ENCODE results near the gene SLC39A11.
"Not testable (repeated sequence)": the region's sequence is repeated elsewhere in the genome, so short reads cannot be mapped to it uniquely, and the experiment has no call there.

The SLC39A11 gene

DNA sequence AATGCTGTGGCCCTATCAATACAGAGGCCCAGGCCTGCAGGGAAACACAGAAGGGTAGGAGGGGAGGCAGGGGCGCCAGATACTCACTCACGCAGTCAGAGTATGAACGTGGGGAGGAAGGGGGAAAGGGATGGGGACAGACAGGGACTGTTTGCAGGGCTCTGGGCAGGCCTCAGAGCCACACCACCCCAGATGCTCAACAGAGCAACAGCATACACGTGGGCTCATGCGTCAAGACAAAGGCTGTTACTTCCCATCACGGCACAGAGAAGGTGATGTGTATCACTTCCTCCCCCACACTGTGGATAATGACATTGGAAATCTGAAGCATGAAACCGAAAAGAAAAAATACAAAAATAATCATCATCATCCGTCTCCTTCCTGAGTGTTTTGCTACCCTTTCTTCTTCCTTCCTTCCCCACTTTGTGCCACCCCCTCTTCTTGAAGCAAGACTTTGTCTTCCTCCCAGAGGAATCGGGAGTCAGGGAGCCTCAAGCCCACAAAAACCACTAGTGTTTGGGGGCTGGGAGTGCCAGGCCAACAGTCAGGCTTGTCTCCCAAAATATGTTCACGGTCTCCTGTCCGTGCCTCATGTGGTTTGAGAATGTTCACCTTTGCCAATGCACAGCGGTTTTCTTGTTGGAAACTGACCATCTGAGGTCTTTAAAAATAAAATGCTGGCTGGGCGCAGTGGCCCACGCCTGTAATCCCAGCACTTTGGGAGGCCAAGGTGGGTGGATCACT, 20.1 kb downstream of the SLC39A11 start:
- DNase-seq (ENCODE audit: low read depth, low spot score) = no peak

DNA sequence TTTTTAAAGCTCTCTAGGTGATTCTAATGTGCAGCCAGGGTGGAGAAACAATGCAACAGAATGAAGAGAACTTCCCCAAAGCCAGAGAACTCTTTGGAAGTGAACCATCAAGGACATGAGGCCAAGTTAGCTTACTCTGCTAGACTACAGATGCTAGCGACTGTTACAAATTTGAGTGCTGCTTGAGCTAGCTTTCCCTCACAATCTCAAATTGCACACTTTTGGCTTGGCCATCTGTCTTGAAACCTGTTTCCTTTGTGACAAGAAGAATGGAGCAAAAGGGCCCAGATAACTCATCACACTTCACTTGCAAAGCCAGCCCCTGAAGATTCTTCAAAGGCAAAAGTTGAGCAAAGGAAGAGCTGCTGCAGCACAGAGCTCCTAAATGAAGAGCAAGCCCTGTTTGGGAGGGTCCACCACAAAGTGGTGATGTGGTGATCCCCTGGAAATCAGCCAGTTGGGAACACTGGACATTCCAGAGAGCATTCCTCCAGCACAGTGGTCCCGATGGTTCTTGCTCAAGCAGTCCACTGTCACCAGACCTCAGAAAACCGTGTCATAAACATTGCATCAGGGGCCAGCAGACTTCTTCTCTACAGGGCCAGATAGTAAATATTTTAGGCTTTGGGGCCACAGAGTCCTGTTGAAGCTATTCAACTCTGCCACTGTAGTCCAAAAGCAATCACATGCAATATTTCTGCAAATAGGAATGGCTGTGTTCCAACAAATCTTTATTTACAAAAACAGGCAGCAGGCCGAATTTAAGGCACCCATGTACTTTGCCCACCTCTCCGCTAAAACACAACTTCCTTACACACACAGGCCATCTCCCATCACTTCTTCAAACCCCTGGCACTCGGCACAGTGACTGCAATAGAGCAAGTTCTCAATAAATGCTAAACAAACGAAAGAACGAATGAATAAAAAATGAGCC, 21.2 kb downstream of the SLC39A11 start:
- DNase-seq (ENCODE audit: low read depth, low spot score) = no peak

DNA sequence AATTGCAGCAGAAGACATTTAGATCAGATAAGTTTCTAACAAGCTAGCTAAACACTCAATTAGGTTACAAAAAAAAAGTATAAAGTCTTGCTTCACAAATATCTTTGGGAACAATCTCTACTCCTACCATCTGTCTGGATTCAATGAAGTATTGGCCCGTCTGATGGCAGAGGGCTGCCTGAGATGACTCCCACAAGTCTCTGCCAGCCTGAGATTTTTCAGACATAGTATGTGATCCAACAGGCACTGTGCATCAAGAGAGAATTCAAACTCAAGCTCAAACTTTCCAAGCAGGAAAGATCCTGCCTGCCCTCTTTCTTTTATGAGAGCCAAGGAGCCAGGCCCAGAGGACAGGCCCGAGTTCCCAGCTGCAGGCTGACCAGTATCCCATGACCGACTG, 22.6 kb downstream of the SLC39A11 start:
- DNase-seq (ENCODE audit: low read depth, low spot score) = no peak

DNA sequence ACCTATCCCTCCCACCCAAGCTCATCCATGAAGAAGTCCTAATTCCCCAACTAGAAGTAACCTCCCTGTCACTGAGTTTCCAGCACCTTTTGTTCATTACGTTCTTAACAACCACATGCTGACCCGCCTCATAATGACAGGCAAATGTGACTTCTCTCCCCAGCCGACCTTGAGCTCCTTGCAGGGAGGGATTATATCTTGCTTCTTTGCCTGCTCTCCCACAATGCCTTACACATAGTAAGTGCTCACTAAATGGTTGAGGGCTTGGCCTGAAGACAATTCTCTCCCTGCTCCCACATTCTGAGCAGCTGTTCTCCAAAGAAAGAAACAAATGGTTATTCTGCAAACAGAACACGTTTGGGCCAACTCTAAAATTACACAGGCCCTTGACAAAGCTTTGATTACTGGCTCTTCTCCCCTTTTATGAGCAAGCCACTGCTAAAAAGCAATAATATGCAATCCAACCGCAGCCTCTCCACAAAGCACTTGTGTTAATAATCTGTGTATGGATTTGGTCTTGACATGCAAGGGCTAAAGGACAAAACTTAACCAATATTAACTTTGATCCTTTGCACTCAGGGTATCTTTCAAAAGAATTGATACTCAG, 23.2 kb downstream of the SLC39A11 start:
- DNase-seq (ENCODE audit: low read depth, low spot score) = no peak

DNA sequence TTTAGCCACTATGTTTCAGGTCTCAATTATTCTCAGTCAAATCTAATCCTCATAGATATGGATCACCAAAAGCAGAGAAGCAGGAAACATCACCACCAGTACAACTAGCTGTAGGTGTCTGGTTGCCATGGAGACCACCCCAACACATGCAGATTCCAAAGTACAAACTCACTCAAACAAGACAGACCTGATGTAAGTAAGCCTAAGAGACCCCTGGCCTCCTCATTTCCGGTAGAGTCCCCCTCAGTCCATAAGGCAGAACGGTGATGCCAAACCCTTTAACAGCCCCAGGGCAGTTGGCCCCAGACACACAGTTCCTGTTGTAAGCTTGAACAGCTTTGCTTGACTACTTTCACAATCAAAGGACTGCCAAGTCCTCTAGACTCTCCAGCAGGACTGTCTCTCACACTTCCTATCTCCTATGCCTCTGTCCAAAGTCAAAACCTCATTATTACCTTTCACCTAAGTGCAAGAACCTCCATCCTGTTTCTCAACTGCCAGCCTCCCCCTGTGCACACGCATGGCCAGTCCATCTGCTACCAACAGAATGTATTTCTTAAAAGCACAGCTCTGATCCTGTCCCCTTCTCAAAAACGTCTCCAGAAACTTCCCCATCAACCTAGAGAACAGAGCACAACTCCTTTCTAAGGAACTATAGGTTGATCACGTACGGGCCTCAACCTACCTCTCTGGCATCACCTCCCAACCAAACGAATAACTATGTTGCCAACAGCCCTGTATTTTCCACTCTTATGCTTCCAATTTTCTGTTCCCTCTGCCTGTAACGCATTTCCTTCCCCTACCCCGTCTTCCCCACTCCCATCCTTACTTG, 23.9 kb downstream of the SLC39A11 start:
- no peak for DNase-seq (ENCODE audit: low read depth, low spot score)

DNA sequence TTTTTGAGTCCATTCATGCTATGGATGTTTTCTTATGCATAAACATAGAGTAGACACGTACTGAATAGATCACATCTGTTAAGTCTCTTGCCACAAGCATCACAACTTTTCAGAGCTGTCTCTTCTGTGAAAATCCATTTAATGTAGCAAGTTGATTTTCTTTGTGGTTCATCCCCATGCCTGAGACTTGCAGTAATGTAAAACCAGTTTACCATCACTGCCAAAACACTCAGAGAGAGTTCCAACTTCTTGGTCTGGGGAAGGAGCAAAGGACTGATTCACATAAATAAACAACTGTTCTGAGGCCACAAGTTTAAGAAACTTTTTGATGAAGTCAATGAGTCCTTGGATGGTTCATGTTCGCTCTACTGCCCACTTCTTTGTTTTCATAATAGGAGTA, 24.8 kb downstream of the SLC39A11 start:
- not testable (repeated sequence) for DNase-seq (ENCODE audit: low read depth, low spot score)

DNA sequence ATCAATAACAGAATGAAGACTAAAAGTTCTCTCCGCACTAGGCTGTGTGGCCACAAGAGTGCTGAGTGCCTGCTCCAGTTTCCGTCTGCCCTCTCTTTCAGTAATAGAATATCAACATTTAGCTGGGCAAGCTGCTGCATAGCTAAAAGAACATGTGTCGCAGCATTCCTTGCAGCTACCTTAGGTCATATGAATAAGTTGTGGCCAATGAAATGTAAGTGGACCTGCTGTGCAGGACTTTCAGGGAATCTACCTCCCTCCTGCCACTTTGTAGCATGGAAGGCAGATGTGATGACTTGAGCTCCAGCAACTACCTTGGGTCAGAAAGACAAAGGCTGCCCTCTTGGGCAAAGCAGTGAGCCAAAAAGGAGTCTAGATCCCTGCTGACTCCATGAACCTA, 25.4 kb downstream of the SLC39A11 start:
- no peak for DNase-seq (ENCODE audit: low read depth, low spot score)

DNA sequence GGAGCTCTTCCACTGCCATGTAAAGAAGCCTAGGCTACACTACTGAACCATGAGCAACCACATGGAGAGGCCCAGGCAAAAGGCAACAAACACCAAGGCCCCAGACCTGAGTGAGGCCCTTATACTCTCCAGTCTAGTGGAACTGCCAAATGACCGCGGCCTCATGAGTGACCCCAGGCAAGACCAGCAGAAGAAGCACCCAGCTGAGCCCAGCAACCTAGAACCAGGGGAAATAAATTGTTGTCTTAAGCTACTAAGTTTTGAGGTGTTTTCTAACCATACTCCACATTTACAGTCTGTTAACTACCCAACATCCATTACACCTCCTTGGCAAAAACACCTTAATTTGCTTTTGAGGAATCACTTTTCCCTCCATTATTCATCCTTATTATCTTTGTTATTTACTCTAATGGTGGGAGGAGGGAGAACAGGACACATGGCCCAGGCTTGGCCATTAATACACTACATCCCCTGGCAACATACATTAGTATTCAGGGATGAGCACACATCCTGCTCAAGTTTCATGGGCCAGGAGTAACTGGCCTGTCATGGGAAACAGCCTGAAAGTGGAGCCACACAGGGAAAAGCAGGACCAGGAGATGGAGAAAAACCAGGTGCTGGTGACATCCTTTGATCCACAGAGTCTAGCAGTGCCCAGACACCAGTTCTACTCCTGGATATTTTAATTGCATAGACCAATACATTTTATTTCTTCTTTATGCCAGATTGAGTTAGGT, 26.2 kb downstream of the SLC39A11 start:
- no peak for DNase-seq (ENCODE audit: low read depth, low spot score)

DNA sequence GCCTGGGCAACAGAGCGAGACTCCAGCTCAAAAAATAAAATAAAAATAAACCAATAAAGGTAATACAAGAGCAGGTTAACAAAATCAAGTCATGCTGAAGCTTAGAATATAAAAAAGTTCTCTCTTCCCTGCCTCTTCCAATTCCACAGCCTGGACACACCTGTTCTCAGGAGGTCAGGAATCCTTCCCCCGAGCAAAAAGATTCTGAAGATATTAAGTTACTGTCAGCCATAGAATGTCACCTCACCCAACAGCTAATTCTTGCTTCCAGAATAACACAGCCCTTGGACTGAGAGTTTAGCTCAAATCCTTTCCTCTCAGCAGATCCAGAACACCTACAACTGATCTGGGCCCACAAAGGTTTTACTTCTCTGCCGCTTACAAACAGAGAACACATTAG, 27.1 kb downstream of the SLC39A11 start:
- DNase-seq (ENCODE audit: low read depth, low spot score) = no peak

DNA sequence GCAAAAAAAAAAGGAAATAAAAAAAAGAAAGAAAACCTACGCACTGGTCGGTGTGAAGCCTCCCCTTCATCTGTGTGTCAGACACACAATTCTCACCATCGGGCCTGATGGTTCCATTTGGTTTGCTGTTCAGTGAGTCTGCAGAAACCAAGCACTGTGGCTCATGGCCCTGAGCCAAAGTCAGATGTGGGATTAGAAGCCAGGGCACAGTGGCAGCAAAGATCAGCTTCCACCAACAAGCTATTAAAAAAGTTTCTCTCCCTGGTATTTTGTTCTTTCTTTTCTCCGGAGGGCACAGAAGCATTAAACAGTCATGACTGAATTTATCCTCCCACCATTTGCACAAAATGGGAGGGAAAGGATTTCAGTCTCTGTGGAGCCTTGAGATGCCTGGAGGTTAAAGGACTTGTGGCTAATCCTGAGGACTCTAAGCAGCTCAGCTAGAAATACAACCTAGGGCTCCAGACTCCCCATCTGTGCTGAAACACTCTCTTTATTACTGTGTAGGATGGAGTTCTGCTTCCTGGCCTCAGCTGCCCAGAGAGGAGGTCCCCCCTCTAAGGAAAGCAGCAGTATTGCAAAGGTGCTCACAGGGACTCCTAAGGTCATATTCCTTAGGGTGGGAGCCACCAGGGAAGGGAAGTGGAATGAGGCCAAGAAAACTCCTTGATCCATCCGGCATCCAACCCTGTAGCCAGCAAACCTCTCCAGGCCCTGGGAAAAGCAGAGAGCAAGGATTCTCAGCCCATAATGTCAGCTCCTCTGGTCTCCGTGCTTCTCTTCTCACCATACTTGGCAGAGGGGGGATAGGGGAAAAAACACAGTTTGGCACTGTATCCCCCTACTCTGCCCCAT, 28.2 kb downstream of the SLC39A11 start:
- no peak for DNase-seq (ENCODE audit: low read depth, low spot score)

DNA sequence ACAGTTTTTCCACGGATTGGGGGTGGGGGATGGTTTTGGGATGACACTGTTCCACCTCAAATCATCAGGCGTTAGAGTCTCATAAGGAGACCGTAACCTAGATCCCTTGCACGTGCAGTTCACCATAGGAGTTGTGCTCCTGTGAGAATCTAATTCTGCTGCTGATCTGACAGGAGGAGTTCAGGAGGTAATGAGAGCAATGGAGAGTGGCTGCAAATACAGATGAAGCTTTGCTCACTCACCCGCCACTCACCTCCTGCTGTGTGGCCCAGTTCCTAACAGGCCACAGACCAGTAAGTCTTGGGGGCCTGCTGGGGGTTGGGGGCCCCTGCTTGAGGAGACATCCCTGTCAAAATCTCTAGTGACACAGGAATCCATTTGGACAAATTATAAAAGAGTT, 29.8 kb downstream of the SLC39A11 start:
- DNase-seq (ENCODE audit: low read depth, low spot score) = no peak

DNA sequence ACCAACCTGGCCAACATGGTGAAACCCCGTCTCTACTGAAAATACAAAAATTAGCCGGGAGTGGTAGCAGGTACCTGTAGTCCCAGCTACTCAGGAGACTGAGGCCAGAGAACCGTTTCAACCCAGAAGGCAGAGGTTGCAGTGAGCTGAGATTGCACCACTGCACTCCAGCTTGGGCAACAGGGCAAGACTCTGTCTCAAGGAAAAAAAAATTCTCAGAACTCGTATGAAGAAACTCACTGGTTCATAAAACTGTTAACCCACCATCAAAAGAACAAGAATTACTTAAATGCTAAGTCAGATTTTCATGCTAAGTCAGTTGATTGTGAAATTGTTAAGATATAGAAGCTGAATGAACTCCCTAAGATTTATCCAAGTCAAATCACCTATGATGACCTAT, 31.3 kb downstream of the SLC39A11 start:
- no peak for DNase-seq (ENCODE audit: low read depth, low spot score)

DNA sequence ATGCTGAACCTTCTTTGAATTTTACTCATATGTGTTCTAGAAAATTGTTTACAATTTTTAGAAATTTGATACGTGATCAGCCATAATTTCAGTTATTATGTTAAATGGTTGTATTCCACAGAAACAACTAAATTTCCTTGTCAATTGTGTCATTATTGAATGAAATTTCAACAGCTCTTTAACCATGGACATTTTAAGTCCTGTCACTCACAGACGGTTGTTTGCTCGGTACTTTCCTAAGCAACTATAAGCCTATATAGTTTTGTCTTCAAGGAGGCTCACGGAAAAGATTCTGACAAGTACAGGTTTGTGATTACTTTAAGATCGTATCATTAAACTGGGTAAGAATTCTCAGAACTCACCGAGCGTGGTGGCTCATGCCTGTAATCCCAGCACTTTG, 31.8 kb downstream of the SLC39A11 start:
- no peak for DNase-seq (ENCODE audit: low read depth, low spot score)

DNA sequence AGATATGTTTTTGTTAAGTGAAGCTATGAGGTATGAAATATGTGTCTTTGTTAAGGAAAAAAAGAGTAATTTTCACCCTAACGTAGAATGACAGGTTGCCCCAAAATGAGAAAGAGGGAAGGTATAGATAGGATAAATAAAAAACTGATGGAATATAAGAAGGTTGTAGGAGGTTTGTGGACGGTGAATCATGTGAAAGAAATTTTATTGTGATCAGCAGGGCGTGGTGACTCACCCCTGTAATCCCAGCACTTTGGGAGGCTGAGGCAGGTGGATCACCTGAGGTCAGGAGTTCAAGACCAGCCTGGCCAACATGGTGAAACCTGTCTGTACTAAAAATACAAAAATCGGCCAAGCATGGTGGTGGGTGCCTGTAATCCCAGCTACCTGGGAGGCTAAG, 32.8 kb downstream of the SLC39A11 start:
- DNase-seq (ENCODE audit: low read depth, low spot score) = not testable (repeated sequence)

DNA sequence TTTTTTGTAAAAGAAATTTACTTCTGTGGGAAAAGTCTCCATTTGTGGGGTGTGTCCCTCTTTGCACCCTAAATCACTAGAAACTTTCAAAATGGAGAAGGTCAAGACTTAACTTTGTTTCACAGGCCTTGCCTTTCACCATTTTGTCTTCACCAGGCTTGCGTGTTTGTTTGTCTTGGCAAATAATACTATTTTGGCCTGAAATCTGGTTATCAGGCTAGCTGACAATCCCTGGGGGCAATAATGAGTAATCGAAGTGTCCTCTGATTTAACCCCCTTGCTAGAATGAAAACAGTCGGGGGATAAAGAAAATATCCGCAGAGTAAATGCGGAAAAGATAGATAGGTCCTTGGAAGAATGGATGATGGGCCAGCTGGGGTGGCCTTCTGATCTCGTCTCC, 34.5 kb downstream of the SLC39A11 start:
- no peak for DNase-seq (ENCODE audit: low read depth, low spot score)

DNA sequence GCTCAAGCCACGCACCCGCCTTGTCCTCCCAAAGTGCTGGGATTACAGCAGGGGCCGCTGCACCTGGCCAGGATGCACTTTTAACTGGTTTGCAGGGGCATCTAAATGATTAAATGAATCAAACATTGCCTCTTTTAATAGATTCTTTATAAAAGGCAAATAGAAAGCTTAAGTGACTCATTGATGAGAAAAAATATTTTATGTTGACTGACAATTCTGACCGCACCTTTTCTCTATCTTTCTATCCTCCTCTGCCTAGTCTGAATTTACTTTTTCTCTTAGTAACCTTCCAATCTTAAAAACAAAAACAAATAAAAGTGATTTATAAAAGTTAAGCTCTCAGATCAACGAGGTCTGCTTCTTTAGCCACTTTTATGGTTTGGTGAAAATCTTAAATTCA, 35.3 kb downstream of the SLC39A11 start:
- no peak for DNase-seq (ENCODE audit: low read depth, low spot score)

DNA sequence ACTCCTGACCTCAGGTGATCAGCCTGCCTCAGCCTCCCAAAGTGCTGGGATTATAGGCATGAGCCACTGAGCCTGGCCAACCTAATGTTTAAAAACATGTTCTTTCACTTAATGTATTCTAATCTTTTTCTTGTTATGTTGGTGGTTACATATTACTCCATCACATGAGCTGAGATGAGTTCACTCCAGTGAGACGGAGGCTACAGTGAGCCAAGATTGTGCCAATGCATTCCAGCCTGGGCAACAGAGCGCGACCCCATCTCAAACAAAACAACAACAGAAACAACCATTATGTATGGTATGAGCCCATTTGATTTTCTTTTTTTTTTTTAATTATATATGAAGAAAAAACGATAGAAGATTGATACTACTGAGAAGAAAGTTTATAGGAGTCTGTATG, 39.6 kb downstream of the SLC39A11 start:
- DNase-seq (ENCODE audit: low read depth, low spot score) = no peak

DNA sequence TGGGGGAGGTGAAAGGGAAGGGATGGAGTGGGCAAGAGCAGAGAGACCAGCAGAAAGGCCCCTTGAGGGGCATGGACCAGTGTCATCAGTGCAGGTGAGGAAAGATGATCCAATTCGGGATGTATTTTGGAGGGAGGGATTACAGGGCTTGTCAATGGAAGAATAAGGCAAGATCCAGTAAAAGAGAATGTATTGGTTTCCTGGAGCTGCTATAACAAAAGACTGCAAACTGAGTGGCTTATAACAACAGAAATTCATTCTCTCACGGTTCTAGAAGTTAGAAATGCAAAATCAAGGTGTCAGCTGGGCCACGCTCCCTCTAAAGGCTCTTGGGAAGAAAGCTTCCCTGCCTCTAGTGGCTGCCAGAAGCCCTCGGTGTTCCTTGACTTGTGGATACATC, 41.7 kb downstream of the SLC39A11 start:
- DNase-seq (ENCODE audit: low read depth, low spot score) = no peak

DNA sequence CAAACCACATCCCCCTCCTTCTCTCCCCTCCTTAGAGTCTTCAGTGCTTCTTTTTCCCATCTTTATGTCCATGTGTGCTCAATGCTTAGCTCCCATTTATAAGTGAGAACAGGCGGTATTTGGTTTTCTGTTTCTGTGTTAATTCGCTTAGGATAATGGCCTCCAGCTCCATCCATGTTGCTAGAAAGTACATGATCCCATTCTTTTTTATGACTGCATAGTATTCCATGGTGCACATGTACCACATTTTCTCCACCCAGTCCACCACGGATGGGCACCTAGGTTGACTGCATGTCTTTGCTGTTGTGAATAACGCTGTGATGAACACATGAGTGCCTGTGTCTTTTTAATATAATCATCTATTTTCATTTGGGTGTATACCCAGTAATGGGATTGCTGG, 44.3 kb downstream of the SLC39A11 start:
- DNase-seq (ENCODE audit: low read depth, low spot score) = no peak

DNA sequence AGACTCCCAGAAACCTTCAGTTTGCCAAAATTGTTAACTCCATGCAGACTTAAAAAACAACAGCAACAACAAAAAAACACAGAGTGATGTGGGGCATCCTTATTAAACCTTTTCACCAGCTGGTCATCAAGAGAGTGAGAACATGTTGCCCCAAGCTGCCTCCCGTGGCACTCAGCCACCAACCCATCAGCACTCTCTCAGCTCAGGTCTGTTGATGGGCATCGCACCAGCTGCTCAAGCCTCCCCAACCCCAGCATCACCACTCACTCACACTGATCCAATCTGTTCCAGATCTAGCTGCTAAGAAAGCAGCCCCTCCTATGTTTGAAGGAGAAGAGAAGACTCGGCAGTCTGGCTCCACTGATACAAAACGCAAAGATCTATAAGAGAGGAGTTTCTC, 46.8 kb downstream of the SLC39A11 start:
- DNase-seq (ENCODE audit: low read depth, low spot score) = no peak

Data from activated naive CD8-positive, alpha-beta T cell treated with anti-CD3 and anti-CD28 coated beads, Interleukin-2, amount 50 U/mL, for 16 hours (primary cell).